Activated T-cell treated with anti-CD3 and anti-CD28 coated beads, Interleukin-2, amount 50 U/mL, for 1 hour (primary cell): Measurements from ENCODE around the gene PGP.

Experiments used
- DNase-seq: peaks from one replicate; pipeline ENCODE4 v3.0.0-alpha.2; 2020

The PGP gene

GRCh38 chr16:2179576-2179975 is 35.1 kb downstream of the PGP start:
- DNase-seq, result no peak

GRCh38 chr16:2179107-2179501 is 35.5 kb downstream of the PGP start:
- DNase-seq, result no peak

GRCh38 chr16:2178321-2179106 is 36.1 kb downstream of the PGP start:
- DNase-seq, result peak; percentile 61

GRCh38 chr16:2177561-2177960 is 37.1 kb downstream of the PGP start:
- DNase-seq, result no peak

- no peak for DNase-seq
These were observed 37.5 kb downstream of the PGP start for GRCh38 chr16:2177101-2177500.

- DNase-seq, result no peak
These were observed 38.6 kb downstream of the PGP start for GRCh38 chr16:2176047-2176446.

GRCh38 chr16:2175454-2175853 is 39.2 kb downstream of the PGP start:
- no peak for DNase-seq

GRCh38 chr16:2174396-2175131 is 40.1 kb downstream of the PGP start:
- no peak for DNase-seq

- no peak for DNase-seq
These were observed 40.7 kb downstream of the PGP start for GRCh38 chr16:2173916-2174315.

GRCh38 chr16:2173366-2173765 is 41.3 kb downstream of the PGP start:
- no peak for DNase-seq

- no peak for DNase-seq
These were observed 41.8 kb downstream of the PGP start for GRCh38 chr16:2172688-2173335.

GRCh38 chr16:2171601-2172178 is 43.0 kb downstream of the PGP start:
- no peak for DNase-seq

GRCh38 chr16:2170587-2171435 is 43.8 kb downstream of the PGP start:
- DNase-seq, result no peak

GRCh38 chr16:2170080-2170479 is 44.6 kb downstream of the PGP start:
- DNase-seq, result no peak

GRCh38 chr16:2167068-2167638 is 47.5 kb downstream of the PGP start:
- no peak for DNase-seq

GRCh38 chr16:2166263-2167067 is 48.2 kb downstream of the PGP start:
- no peak for DNase-seq

- no peak for DNase-seq
These were observed 48.8 kb downstream of the PGP start for GRCh38 chr16:2165861-2166260.

GRCh38 chr16:2163211-2163881 is 51.3 kb downstream of the PGP start:
- DNase-seq, result peak; percentile 31

GRCh38 chr16:2162676-2163118 is 51.9 kb downstream of the PGP start:
- no peak for DNase-seq

- no peak for DNase-seq
These were observed 52.7 kb downstream of the PGP start for GRCh38 chr16:2161911-2162310.
